Activated CD4-positive, alpha-beta T cell treated with anti-CD3 and anti-CD28 coated beads for 48 hours (primary cell): ENCODE measurements around the gene PIEZO2.

Experiments used
- DNase-seq: peaks from one replicate; pipeline ENCODE4 v3.0.0-alpha.2; 2020

The PIEZO2 gene

DNA sequence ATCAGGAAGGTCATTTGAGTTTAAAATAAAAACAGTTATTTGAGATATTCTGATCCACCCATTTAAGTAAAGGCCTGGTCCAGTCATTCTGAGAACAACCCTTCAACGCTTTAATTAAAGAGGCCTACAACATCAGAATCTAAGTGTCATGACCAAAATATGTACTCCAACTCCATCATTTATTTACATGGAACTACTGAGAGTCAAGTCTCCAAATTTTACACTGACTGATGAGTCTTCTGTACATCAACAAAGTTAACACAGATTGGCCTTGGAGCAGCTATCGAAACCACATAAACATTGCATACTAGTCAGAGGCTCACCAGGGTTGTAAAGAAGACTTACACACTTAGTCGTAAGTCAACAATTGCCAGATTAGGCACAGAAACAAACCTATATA, 37.1 kb downstream of the PIEZO2 start:
- DNase-seq: no peak

DNA sequence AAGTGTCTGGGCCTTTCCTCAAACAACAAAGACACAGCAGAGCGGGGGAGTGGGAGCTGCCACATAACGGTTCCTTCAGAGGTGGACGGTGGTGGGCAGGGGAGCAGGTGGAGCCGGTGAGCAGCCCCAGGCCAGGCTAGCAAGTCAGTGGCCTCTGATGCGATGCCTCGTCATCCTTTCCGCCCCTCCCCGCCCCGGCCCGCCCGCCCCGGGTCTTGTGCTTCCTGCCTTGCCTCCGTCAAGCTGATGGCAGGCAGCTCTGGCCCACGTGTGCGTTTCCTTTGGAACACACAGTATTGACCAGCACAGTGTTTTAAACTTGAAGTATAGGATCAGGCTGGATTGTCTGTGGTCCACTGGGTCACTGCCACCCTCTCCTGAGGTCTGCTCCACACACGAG, 38.9 kb downstream of the PIEZO2 start:
- DNase-seq: no peak

DNA sequence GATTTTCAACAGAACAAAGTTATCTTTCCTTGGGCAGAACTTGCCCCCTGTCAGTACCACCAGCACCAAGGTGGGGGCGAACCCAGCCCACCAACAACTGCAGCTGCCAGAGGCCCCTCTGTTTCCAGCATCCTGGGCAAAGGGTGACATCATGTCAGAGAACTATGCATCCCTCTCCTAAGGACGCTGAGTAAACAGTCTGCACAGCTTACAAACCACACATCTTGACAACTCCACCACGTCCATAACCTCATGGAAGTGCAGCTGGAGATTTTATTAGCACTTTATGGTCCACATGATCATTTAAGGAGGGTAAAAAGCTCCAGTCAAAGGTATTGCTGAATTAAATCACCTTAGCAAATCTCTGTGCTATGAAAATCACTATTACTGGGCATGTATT, 40.4 kb downstream of the PIEZO2 start:
- no peak for DNase-seq

DNA sequence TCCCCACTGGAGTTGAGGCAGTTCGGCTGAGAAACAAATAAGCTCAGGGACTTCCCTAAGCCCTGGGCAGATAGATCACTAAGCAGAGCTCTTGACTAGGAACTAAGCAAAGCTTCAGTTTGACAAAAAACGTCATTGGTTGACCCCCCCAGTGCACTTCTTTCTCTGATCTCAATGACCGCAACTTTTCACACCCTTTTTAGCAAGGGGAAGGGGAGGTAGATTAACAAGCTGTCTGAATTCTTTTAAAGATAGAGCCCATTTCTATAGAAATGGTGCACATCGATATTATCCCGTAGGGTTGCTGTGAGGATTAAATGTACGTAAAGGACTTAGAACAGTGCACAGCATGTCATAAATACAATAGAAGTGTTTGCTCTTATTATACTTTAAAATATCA, 42.5 kb downstream of the PIEZO2 start:
- DNase-seq: no peak

DNA sequence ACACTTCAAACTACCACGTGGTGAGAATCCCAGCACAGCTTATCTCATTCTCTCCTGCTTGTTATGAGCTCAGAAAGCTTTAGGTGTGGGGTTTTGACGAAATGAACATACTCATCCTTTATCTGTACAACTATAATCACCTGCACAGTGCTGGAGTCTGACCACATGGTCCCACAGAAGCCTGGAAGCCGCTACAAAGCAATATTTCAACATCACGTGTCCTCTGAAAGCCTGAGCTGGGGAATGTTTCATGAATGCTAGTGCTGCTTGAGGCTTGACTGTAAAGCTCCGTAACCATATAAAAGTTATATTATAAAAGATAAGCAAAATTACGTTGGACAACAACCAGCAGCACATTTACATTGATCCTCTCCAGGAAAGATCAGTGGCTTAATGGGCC, 43.9 kb downstream of the PIEZO2 start:
- no peak for DNase-seq

DNA sequence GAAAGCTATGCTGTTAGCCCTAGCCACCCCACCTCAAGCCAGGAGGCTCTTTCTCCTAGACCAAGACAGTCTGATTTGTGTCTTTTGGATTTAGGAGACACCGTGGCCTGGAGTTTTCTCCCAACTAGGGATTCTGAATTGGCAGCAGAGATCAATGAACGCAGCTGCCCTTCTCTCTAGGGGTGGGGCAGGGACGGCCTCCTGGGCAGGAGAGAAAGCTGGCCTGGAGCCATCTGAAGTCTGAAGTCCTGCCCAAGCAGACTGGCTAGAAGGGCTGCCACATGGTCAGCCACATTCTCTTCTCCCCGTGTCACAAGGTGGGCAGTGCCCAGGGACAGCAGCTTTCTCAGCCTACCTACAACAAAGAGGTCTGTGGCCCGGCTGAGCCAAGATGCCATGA, 45.1 kb downstream of the PIEZO2 start:
- DNase-seq: no peak

DNA sequence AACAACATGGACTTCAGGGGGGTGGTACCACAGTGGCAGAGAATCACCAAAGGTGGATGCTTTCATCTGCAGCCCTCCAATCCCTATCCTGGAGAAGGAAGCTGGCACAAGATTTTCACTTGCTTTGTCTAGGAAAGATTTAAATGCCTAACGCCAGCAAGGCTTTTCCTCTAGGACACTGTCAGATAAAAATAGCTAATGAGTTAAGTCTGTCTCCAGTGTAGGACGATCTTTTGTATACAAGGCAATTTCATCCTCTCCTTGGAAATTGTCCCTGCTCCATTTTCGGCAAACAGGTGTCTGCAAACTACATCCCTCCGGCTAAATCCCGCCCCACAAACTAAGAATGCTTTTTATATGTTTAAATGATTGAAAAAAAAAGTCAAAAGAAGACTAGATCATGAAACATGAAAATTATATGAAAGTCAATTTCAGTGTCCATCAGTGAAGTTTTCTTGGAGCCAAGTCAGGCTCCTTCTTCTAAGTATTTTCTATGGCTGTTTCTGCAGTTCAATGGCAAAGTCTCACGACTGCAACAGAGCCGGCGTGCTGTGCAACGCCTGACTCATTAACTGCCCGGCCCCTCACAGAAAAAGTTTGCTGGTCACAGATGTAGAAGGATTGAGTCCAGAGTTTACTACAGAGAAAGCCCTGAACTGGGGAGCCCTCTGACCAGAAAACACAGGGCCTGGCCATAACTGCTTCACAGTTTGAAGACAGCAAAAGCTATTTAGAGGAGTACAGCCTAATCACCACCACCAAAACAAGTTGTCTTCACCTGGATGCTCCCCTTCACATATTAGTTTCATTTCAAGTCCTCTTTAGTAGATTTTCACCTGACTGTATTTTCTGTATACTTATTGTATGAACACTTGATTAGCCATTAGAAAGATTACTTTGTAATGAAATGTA, 52.3 kb downstream of the PIEZO2 start:
- DNase-seq: no peak

DNA sequence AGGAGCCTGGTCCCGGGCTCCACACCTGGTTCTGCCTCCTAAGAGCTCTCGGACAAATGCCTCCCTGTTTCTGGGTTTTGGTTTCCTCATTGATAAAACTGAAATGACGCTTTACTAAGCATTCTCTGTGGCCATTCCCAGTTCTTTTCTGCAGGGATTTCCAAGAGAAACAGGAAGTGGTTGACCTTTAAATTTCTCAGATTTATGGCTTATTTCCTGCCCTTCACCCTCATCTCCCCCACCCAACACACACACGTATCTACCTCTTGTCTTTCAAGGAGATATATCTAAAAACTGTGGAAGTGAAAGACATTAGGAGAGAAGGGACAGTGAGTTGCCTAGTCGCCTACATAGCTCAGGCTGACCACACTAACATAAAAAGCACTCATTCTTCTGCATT, 53.0 kb downstream of the PIEZO2 start:
- no peak for DNase-seq

DNA sequence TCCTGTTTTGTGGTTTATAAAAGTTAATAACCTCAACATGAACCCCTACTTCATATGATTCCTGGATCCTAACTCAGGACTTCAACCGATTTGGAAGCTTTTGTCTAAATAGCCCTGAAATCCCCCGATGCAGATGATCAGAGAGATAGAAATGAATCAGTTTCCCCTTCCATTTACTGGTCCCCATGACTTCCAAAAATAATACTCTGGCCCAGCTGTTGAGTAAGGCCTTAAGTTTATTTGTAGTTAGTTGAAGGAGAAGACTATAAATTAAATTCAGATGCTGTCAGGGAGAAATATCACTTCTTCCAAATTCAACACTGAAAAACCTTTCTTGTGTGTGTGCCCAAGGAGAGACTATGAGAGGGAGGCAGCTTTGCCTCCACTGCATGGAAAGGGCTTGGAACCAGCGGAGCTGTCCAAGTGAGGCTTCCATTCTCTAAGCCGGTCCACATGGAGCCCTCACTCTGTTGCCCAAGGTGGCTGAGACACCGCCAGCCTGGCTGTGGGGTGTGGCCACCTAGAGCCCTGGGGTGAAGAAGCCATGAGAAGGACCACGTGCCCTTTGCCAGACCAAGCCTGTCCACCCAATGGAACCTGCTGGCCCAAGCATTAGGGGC, 53.6 kb downstream of the PIEZO2 start:
- DNase-seq: no peak

DNA sequence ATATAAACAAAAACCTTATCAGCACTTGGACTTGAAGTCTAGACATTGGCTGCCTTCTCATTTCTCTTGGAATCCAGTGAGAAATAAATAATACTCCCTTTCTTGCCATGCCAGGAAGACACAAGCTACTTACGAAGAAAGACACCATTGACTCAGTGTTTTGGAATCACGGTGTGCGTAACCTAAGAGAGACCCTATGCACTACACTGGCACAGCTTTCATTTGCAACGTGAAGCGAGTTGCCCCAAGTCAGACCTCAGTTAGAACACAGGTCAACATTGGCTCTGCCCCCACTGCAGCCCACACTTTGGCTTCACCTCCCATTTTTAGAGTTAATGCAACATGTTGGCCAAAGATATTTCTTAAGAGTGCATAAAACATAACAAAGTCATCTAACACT, 54.2 kb downstream of the PIEZO2 start:
- no peak for DNase-seq

DNA sequence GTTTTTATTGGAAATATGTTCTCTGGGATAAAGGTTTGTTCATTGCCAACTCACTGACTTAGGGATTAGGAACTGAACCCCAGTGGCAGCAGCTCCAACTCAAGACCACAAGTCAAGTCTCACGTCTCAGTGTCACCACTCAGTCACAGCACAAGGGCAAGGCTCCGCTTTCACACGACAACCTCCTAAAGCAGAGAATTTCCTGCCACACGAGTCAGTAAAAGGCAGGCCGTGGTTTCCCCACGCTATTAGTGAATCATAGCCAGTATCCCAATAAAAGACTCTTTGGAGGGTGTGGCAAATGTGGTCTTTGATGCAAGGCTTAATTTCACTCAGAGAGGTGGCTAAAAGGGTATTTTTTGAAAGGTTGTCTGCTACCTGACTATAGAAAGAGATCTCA, 57.6 kb downstream of the PIEZO2 start:
- DNase-seq: no peak

DNA sequence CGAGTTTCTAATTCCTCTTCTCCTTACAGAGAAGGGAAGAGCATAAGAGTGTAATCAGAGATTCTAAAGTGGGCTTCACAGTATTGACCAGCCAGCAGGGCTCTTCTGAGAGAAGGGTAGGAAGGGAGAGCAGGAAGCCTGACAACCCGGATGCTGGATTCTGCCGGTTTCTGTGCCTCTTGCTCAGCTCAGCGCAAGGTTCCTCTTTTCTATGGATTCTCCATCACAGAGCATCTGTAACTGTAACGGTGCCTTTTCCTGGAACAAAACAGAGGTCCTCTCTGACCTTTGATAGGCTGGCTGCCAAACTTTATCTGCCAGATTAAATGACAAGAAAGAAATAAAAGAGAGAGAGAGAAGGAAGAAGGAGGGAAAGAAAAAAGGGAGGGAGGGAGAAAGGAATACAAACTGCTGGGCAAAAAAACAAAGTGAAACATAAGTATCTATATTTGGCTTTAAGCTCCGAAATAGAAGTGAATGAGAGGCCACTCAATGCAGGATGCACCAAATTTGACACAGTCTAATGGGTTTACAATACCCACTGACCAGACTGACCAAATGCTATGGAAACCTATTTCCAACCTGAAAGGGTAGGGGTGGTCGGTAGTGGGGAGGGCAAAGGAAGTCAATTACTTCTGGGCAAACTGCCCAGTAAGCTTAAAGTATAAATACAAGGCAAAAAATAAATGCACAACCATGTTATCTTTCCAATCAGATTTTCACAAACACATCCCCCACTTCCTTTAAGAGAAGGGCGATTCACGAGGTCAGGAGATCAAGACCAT, 59.2 kb downstream of the PIEZO2 start:
- DNase-seq: no peak

DNA sequence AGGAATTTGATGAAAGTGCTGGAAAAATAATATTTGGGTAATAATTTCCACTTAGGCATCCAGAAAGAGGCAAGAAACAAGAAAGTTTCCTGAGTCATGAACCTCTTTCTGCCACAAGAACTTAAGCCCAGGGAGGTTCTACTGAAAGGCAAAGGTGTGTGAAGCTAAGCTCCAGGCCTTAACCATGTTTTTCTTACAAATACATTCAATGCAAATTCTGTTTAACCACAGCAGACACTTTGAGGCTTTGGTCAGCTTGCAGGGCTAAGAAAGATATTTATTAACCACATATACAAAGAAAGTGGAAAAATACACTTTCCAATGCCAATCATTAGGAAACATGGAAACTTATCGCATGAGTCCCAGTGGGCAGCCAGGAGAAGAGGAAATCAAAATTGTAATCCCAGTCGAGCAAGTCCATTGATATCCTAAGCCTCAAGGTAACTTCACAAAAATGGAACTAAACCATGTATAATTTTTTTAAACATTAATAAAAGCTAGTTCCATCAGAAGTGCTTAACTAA, 68.3 kb downstream of the PIEZO2 start:
- DNase-seq: no peak

DNA sequence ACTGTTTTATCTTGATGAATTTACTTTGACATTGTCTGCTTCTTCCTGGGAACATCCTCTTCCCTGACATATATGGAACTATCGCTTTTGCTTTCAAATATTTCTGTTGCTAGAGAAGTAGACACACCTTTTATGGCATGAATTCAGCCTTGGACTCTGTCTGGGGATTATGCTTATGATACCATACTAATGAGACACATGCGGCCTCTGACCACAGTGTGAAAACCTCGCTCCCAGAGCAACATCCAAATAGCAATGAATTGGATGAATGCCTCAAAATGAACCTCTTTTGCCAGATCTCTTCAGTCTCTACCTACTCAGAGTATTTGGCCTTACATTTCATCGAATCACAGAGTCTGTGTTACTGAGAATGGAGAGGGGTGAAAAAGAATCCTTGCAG, 70.9 kb downstream of the PIEZO2 start:
- no peak for DNase-seq

DNA sequence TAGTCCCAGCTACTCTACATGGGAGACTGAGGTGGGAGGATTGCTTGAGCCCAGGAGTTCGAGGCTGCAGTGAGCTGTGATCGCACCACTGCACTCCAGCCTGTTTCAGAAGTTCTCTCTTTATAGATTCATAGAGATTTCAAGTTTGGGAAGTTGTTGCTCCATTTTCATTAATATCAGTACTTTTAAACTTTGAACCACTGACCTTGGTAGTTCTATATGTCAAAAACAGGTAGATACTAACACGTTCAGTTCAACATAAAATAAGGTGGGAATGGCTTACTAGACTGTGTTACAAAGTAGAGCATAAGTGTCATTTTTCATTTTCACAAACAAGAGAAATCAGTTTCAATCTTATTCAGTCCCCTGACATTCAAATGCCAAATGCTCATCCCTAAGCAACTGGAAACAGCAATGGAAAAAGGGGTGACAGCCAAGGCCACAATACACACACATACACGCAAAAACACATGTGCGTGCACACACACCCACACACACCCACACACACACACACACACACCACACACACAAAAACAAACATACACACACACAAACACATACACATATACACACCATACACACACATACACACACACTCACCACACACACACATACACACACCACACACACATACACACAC, 71.7 kb downstream of the PIEZO2 start:
- DNase-seq: no peak

DNA sequence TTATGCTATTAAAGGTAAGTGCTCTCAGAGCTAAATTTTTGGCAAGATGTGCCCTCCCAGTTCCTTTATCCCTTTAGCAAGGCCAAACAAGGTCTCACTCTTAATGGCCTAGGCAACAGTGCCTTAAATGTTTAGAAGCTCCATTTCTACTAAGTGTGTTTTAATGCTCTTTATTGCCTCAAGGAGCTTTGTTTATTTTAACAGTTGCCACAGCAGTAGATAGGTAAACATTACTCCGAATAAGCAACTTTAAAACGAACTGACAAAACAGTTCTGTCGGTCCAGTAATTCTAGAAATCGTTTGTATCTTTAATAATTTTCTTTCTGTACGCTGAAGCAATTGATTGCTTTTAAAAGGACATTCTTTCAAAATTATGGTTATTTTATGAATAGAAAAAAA, 74.5 kb downstream of the PIEZO2 start:
- no peak for DNase-seq

DNA sequence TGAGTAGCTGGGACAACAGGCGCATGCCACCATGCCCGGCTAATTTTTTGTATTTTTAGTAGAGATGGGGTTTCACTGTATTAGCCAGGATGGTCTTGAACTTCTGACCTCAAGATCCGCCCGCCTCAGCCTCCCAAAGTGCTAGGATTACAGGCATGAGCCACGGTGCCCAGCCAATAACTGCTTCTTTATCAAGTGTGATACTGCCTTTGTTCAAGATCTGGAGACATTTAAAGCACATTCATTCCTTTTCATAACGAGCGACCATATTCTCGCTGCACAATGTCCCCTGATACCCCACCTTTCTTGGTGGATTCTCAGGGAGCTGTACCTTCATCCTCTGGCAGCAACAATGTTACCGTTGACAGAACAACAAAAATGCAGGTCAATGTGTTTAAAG, 75.4 kb downstream of the PIEZO2 start:
- DNase-seq: no peak

DNA sequence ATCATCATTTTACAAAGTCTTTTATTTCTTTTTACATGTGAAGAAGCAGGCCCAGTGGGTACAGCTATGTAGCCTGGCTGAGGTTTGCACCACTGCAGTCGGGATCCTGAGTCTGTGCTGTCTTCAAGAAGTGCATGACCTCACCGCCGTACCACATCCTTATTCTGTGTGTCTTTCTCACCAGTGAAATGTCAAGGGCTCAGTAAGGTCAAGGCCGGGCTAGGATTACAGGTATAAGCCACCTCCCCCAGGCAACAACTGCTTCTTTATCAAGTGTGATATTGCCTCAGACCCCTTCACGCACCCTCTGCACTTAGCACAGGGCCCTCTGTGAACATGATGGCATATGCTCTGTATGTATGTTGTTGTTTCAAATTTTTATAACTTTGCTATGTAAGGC, 76.7 kb downstream of the PIEZO2 start:
- no peak for DNase-seq

DNA sequence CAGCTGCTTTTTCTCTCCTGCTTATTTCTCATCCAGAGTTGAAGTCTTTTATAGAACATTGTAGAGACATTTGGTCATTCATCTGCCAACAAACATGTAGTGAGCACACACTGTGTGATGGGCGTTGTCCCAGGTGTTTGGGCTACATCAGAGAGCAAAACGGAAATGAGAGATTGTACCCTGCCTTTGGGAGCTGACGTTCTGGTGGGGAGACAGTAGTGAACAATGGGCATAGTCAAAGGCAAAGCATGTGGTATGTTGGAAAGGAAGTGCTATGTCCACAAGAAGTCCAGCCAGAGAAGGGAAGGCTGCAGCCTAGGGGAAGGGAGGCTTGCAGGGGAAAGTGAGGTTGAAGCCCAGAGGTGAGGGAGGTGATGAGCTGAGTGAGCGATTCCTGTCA, 78.1 kb downstream of the PIEZO2 start:
- no peak for DNase-seq

DNA sequence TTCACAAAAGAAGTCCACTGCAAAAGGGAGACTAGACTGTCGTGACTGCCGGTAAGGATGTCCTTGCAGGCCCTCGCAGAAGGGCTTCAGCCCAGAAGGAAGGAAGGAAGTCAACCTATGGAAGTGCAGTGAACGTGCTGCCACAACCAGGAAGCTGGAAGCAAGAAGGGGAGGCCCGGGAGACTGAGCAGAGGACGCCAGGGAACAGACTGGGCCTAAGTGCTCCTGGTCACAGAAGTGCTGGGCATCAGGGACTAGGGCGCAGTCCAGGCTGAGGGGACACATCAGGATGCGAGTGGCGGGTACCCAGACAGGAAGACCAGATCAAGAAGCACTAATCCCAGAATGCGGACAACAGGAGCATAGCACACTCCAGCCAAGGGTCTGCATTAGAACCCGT, 78.8 kb downstream of the PIEZO2 start:
- no peak for DNase-seq

DNA sequence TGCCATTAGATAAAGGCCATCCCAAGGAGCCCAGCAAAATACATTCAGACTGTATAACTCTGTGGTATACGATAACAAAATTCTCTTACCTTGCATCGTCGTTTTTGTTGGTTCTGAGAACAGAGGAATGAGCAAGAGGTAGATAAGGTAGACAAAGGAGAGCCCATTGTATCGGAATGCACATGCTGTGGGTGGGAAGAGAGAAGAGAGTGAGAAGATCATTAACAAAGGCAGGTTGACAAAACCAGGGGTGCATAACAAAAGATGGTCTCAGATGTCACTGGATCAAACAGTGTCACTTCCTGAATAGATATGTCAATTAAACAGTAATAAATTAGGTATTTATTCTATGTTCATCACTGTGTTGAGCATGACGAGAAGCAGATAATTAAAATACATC, 83.3 kb downstream of the PIEZO2 start:
- DNase-seq: no peak

DNA sequence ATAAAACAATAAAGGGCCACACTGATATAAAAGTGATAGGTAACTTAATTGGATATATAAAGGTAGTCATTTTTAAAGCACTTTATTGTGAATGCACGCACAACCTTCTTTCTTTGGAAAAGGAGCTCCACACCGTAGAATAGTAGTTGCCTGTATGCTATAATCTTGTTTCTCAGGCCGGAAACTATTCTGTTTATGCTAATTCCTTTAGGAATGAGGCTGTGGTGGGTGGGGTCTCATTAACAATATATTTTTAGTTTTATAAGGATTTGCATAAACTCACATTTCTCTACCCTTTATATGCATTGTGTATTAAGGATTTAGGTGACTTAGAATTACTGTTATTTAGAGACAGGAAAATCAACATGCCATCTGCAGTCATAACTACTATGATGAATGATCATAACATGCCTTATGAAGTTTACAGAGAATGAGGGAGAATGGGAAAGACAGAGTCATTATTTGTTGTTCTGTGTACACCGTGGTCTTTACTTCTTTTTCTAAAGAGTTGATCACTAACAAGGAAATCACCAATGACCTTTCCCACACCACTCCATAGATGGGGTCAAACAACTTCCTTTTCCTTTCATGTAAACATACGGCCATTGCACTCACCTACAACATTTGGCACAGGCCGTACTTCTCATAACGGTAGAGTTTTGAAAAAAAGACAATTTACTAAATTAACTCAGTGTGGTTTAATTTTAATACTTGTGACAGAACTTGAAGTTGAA, 84.5 kb downstream of the PIEZO2 start:
- DNase-seq: no peak
